ENCODE measurements around the gene NAA80. TPM values are rescaled to one million over a fixed set of nuclear protein-coding genes. Genes with fewer than 3 reads are reported as not detected.

NAA80 gene
- total and polyA plus RNA-seq, 2 of the 13 experiments (the other 11 are each of a cell fraction or from before 2014, with no cell fraction given) = 3.4 to 8.7 TPM

DNA sequence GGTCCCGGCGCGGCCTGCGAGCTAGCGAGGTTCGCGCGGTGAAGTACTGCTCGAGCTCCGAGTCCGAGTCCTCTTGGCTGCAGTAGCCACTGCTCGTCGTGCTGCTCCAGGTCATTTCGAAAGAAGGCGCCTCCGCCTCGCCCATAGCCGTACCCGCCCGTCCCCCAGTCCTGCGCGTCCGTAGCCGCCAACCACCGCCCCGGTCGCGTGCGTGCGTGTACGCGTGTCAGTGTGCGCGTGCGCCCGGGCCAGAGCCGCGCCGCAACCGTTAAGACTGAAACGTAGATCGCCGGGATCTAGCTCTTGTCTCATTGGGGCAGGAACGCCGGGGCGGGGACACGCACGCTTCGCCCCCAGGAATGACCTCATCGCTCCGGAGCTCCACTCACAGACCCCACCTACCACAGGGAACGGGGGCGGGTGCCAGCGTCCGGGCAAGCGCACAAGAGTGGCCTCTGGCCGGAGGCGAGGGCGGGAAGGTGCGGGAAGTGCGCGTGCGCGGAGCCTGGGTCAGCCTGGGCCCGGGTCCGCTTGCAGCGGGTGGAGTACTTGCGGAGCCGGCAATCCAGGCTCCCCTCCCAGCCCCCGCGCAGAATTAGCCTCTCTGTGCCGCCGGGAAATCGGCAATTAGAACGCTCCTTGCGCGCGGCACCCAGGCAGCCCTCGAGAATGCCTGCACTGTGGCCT lies 38.1 kb upstream of the NAA80 start (continued):
- TF ChIP-seq, protein P1, sequence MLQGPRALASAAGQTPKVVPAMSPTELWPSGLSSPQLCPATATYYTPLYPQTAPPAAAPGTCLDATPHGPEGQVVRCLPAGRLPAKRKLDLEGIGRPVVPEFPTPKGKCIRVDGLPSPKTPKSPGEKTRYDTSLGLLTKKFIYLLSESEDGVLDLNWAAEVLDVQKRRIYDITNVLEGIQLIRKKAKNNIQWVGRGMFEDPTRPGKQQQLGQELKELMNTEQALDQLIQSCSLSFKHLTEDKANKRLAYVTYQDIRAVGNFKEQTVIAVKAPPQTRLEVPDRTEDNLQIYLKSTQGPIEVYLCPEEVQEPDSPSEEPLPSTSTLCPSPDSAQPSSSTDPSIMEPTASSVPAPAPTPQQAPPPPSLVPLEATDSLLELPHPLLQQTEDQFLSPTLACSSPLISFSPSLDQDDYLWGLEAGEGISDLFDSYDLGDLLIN (CRISPR knock-in tag; IDR thresholded peaks at IDR 0.05; ENCODE audit: borderline replicate concordance) = 0 out of 2 replicates have a peak, but pooled peaks have one; percentile 16
- TF ChIP-seq, protein P2, sequence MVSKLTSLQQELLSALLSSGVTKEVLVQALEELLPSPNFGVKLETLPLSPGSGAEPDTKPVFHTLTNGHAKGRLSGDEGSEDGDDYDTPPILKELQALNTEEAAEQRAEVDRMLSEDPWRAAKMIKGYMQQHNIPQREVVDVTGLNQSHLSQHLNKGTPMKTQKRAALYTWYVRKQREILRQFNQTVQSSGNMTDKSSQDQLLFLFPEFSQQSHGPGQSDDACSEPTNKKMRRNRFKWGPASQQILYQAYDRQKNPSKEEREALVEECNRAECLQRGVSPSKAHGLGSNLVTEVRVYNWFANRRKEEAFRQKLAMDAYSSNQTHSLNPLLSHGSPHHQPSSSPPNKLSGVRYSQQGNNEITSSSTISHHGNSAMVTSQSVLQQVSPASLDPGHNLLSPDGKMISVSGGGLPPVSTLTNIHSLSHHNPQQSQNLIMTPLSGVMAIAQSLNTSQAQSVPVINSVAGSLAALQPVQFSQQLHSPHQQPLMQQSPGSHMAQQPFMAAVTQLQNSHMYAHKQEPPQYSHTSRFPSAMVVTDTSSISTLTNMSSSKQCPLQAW (CRISPR knock-in tag; IDR thresholded peaks at IDR 0.05) = peak; percentile 67
- TF ChIP-seq, protein P3, sequence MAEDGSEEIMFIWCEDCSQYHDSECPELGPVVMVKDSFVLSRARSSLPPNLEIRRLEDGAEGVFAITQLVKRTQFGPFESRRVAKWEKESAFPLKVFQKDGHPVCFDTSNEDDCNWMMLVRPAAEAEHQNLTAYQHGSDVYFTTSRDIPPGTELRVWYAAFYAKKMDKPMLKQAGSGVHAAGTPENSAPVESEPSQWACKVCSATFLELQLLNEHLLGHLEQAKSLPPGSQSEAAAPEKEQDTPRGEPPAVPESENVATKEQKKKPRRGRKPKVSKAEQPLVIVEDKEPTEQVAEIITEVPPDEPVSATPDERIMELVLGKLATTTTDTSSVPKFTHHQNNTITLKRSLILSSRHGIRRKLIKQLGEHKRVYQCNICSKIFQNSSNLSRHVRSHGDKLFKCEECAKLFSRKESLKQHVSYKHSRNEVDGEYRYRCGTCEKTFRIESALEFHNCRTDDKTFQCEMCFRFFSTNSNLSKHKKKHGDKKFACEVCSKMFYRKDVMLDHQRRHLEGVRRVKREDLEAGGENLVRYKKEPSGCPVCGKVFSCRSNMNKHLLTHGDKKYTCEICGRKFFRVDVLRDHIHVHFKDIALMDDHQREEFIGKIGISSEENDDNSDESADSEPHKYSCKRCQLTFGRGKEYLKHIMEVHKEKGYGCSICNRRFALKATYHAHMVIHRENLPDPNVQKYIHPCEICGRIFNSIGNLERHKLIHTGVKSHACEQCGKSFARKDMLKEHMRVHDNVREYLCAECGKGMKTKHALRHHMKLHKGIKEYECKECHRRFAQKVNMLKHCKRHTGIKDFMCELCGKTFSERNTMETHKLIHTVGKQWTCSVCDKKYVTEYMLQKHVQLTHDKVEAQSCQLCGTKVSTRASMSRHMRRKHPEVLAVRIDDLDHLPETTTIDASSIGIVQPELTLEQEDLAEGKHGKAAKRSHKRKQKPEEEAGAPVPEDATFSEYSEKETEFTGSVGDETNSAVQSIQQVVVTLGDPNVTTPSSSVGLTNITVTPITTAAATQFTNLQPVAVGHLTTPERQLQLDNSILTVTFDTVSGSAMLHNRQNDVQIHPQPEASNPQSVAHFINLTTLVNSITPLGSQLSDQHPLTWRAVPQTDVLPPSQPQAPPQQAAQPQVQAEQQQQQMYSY (CRISPR knock-in tag; IDR thresholded peaks at IDR 0.05) = 0 out of 2 replicates have a peak, but pooled peaks have one; percentile 47
- TF ChIP-seq ZNF567 (CRISPR knock-in tag; IDR thresholded peaks at IDR 0.05; ENCODE audit: borderline replicate concordance) (no peak), TP53 (CRISPR knock-in tag; conservative IDR thresholded peaks at IDR 0.05) (no peak), SCMH1 (CRISPR knock-in tag; IDR thresholded peaks at IDR 0.05; ENCODE audit: borderline replicate concordance) (no peak), ZNF235 (CRISPR knock-in tag; IDR thresholded peaks at IDR 0.05; ENCODE audit: borderline replicate concordance) (peak; percentile 94; the same call in 1 of the 2 replicates), KLF11 (CRISPR knock-in tag; IDR thresholded peaks at IDR 0.05) (no peak), ZBTB42 (CRISPR knock-in tag; IDR thresholded peaks at IDR 0.05) (peak; percentile 81; the same call in 1 of the 2 replicates), ZSCAN29 (CRISPR knock-in tag; conservative IDR thresholded peaks at IDR 0.05) (peak; percentile 60), ZBTB3 (CRISPR knock-in tag; IDR thresholded peaks at IDR 0.05; ENCODE audit: borderline replicate concordance, low read depth) (0 out of 2 replicates have a peak, but pooled peaks have one; percentile 30), SRY (CRISPR knock-in tag; IDR thresholded peaks at IDR 0.05) (peak; percentile 91; the same call in 1 of the 2 replicates), BCL6 (CRISPR knock-in tag; IDR thresholded peaks at IDR 0.05) (peak; percentile 37; the same call in 1 of the 2 replicates)
- TF ChIP-seq, protein P4, sequence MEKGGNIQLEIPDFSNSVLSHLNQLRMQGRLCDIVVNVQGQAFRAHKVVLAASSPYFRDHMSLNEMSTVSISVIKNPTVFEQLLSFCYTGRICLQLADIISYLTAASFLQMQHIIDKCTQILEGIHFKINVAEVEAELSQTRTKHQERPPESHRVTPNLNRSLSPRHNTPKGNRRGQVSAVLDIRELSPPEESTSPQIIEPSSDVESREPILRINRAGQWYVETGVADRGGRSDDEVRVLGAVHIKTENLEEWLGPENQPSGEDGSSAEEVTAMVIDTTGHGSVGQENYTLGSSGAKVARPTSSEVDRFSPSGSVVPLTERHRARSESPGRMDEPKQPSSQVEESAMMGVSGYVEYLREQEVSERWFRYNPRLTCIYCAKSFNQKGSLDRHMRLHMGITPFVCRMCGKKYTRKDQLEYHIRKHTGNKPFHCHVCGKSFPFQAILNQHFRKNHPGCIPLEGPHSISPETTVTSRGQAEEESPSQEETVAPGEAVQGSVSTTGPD (CRISPR knock-in tag; IDR thresholded peaks at IDR 0.05) = 0 out of 2 replicates have a peak, but pooled peaks have one; percentile 35
- TF ChIP-seq, protein P5, sequence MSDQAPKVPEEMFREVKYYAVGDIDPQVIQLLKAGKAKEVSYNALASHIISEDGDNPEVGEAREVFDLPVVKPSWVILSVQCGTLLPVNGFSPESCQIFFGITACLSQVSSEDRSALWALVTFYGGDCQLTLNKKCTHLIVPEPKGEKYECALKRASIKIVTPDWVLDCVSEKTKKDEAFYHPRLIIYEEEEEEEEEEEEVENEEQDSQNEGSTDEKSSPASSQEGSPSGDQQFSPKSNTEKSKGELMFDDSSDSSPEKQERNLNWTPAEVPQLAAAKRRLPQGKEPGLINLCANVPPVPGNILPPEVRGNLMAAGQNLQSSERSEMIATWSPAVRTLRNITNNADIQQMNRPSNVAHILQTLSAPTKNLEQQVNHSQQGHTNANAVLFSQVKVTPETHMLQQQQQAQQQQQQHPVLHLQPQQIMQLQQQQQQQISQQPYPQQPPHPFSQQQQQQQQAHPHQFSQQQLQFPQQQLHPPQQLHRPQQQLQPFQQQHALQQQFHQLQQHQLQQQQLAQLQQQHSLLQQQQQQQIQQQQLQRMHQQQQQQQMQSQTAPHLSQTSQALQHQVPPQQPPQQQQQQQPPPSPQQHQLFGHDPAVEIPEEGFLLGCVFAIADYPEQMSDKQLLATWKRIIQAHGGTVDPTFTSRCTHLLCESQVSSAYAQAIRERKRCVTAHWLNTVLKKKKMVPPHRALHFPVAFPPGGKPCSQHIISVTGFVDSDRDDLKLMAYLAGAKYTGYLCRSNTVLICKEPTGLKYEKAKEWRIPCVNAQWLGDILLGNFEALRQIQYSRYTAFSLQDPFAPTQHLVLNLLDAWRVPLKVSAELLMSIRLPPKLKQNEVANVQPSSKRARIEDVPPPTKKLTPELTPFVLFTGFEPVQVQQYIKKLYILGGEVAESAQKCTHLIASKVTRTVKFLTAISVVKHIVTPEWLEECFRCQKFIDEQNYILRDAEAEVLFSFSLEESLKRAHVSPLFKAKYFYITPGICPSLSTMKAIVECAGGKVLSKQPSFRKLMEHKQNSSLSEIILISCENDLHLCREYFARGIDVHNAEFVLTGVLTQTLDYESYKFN (CRISPR knock-in tag; conservative IDR thresholded peaks at IDR 0.05) = peak; percentile 59
